ENCODE data around the gene ZNRF1. TPM values are rescaled to one million over a fixed set of nuclear protein-coding genes. Genes with fewer than 3 reads are reported as not detected.
"Not testable (repeated sequence)": the region's sequence is repeated elsewhere in the genome, so short reads cannot be mapped to it uniquely, and the experiment has no call there.

Gene ZNRF1
- total and polyA plus RNA-seq, 2 of the 13 experiments (the other 11 are each of a cell fraction or from before 2014, with no cell fraction given) = 43.9 to 58.7 TPM

DNA sequence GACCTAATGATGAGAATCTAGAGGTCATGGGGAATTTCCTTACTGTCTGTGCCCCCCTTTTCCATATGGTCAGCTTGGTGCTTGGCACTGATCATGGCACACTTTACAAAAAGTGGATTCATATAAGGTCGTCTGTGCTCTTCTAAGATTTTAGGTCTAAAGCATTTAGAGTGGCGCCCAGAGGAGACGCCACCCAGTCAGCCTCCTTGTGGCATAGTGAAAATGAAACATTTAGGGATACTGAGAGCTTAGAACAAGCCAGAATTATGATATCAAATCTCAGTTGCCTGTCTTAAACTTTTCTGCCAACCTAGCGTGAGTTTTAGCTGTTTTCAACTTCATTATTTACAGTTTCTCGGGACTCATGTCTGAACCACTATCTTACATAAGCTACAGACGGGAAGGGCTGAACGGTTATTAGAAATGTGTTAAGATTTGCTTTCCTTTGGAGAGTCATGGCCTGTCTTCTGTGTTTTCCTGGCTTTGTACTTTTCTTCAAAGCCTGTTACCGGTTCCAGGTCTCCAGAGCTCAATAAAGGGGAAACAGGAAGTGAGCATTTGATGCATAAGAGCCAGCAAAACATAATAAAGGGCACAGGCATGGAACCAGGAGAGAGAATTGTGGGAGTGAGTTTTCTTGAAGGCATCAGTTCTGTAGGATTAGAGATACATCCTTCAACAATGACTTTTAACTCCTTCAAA, 13.7 kb downstream of the ZNRF1 start (continued):
- TF ChIP-seq, protein P1, sequence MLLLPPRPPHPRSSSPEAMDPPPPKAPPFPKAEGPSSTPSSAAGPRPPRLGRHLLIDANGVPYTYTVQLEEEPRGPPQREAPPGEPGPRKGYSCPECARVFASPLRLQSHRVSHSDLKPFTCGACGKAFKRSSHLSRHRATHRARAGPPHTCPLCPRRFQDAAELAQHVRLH (CRISPR knock-in tag; IDR thresholded peaks at IDR 0.05; ENCODE audit: borderline replicate concordance, low read depth) = no peak

- H3K27ac ChIP-seq (ENCODE audit: extremely low read length, insufficient read depth, low read length) = peak overlapping the region; percentile 35
- H3K9ac ChIP-seq (ENCODE audit: insufficient read depth, low read depth, low read length); H3K4me3 ChIP-seq (replicated peaks in 1 of 3; ENCODE audit: insufficient read depth in 1 of 3, low read depth in 2 of 3, low read length in 3 of 3); H2AFZ ChIP-seq (ENCODE audit: low read length); in situ Hi-C loops (cut with HindIII; ENCODE audit: extremely low pct_ligation_motif_present, low pct_unique_long_range_greater_than_20kb); POLR2A ChIA-PET; H3K4me2 ChIP-seq (ENCODE audit: low read depth, low read length); H3K36me3 ChIP-seq (replicated peaks in 1 of 2; ENCODE audit: control insufficient read depth in 1 of 2, insufficient read depth in 2 of 2, low read length in 2 of 2); H3K9me3 ChIP-seq (ENCODE audit: low read length); CTCF ChIA-PET (ENCODE audit: low intra/inter-chr PET ratio, low total read pairs); FAIRE-seq; DNase-seq (ENCODE audit: low spot score); ATAC-seq; H3K27me3 ChIP-seq (ENCODE audit: control insufficient read depth in 1 of 2, insufficient read depth in 2 of 2, low read length in 2 of 2); intact Hi-C loops (cut with micrococcal nuclease; ENCODE audit: unreplicated experiment): not testable (repeated sequence)
- H4K20me1 ChIP-seq (ENCODE audit: insufficient read depth, low read length) = peaks cover 40% of the 10 kb centered on the region
- BruUV-seq (replicated peaks) = TSS peak; percentile 5
- WGBS (ENCODE audit: low lambda C conversion rate) = 98% methylated on average over 6 of the region's 6 CpGs
- peaks cover 56% of the 10 kb centered on the region for H3K4me1 ChIP-seq (ENCODE audit: insufficient read depth, low read length)
- H3K79me2 ChIP-seq (ENCODE audit: insufficient read depth, low read length) = peaks cover 98% of the 10 kb centered on the region
Measured at GRCh38 chr16:75013123-75013522, 14.3 kb downstream of the ZNRF1 start.

- ATAC-seq (no peak), DNase-seq (ENCODE audit: low spot score) (no peak), FAIRE-seq (no peak)
- Histone ChIP-seq H3K79me2 (ENCODE audit: insufficient read depth, low read length) (peaks cover 98% of the 10 kb centered on the region), H3K9ac (ENCODE audit: insufficient read depth, low read depth, low read length) (no peak overlapping the region), H4K20me1 (ENCODE audit: insufficient read depth, low read length) (peaks cover 40% of the 10 kb centered on the region), H2AFZ (ENCODE audit: low read length) (no peak overlapping the region), H3K36me3 (replicated peaks in 1 of 2; ENCODE audit: control insufficient read depth in 1 of 2, insufficient read depth in 2 of 2, low read length in 2 of 2) (peaks cover 0 to 1% of the 10 kb centered on the region in 2 experiments; a peak in 2 of 5 replicates), H3K9me3 (ENCODE audit: low read length) (no peaks in the 10 kb centered on the region), H3K4me3 (replicated peaks in 1 of 3; ENCODE audit: insufficient read depth in 1 of 3, low read depth in 2 of 3, low read length in 3 of 3) (no peak overlapping the region), H3K4me1 (ENCODE audit: insufficient read depth, low read length) (peaks cover 61% of the 10 kb centered on the region), H3K27ac (ENCODE audit: extremely low read length, insufficient read depth, low read length) (no peak overlapping the region), H3K4me2 (ENCODE audit: low read depth, low read length) (no peak overlapping the region), H3K27me3 (ENCODE audit: control insufficient read depth in 1 of 2, insufficient read depth in 2 of 2, low read length in 2 of 2) (no peaks in the 10 kb centered on the region)
- intact Hi-C loops (cut with micrococcal nuclease; ENCODE audit: unreplicated experiment) (no loop called here), in situ Hi-C loops (cut with HindIII; ENCODE audit: extremely low pct_ligation_motif_present, low pct_unique_long_range_greater_than_20kb) (no loop called here)
- WGBS (ENCODE audit: low lambda C conversion rate) = 58% methylated on average over 2 of the region's 2 CpGs
- TF ChIP-seq HMG20A (CRISPR knock-in tag; IDR thresholded peaks at IDR 0.05; ENCODE audit: borderline replicate concordance) = no peak
- peak; percentile 64 for TF ChIP-seq KAT2B (IDR thresholded peaks at IDR 0.05; ENCODE audit: borderline replicate concordance, low read depth, low read length)
- TF ChIP-seq TSC22D2 (CRISPR knock-in tag; IDR thresholded peaks at IDR 0.05; ENCODE audit: borderline replicate concordance) = no peak
- POLR2A ChIA-PET = no interaction called here
- CTCF ChIA-PET (ENCODE audit: low intra/inter-chr PET ratio, low total read pairs) = no interaction called here
- no TSS peak for BruUV-seq (replicated peaks)
Measured at GRCh38 chr16:75014318-75014717, 15.5 kb downstream of the ZNRF1 start.

Data from HepG2 (cell line).